Calu3 (cell line): ENCODE results near the gene ORAI3. TPM values are rescaled to one million over a fixed set of nuclear protein-coding genes. Genes with fewer than 3 reads are reported as not detected.

ENCODE experiments used
- BruUV-seq: library from RNA; stranded (reverse); fragments of 400-500 nt; replicated peaks from 2 replicates; lab custom pipeline; 2021; lab: Mats Ljungman, UMichigan
- CTCF ChIA-PET: fragments of 300-600 bp; sonication (Branson Sonifier 250); formaldehyde crosslinking; loops from one replicate; lab custom pipeline; 2022; ENCODE audit warnings: antibody characterized with exemption; lab: Charles Lee
- DNase-seq: peaks from one replicate; pipeline ENCODE4 v3.0.0; 2022
- H3K27ac Mint-ChIP-seq: one replicate; pipeline ENCODE4 v1.8.0; 2022; ENCODE audit warnings: mixed read lengths; ENCODE audit not compliant: unreplicated experiment
- H3K27me3 Mint-ChIP-seq: one replicate; pipeline ENCODE4 v1.8.0; 2022; ENCODE audit warnings: mixed read lengths; ENCODE audit not compliant: unreplicated experiment
- H3K36me3 Mint-ChIP-seq: one replicate; pipeline ENCODE4 v1.8.0; 2022; ENCODE audit warnings: mild to moderate bottlenecking, moderate library complexity, mixed read lengths; ENCODE audit not compliant: insufficient read depth, unreplicated experiment
- H3K4me1 Mint-ChIP-seq: one replicate; pipeline ENCODE4 v1.8.0; 2022; ENCODE audit warnings: mild to moderate bottlenecking, low read depth, mixed read lengths; ENCODE audit not compliant: unreplicated experiment
- H3K4me3 Mint-ChIP-seq: one replicate; pipeline ENCODE4 v1.8.0; 2022; ENCODE audit warnings: mild to moderate bottlenecking, low read depth, moderate library complexity, mixed read lengths; ENCODE audit not compliant: unreplicated experiment
- H3K9me3 Mint-ChIP-seq: one replicate; pipeline ENCODE4 v1.8.0; 2022; ENCODE audit warnings: low read depth, mixed read lengths; ENCODE audit not compliant: unreplicated experiment
- intact Hi-C: fragments of 100-400 bp; cut with micrococcal nuclease; formaldehyde crosslinking; loops from one replicate; pipeline ENCODE4 v1.10.0; 2022; ENCODE audit not compliant: unreplicated experiment
- total RNA-seq: library from RNA; stranded (reverse); gene quantifications from 2 replicates; pipeline ENCODE4 v1.2.3, GENCODE V29; 2022
- TF ChIP-seq, protein P1 (sequence below): fragments of 200-600 bp; IDR thresholded peaks from one replicate; pipeline ENCODE4 v1.8.0; 2022; ENCODE audit warnings: antibody characterized with exemption; ENCODE audit not compliant: unreplicated experiment

The ORAI3 gene
- total RNA-seq, 1 experiment from 2014 or later = 14.7 TPM

DNA sequence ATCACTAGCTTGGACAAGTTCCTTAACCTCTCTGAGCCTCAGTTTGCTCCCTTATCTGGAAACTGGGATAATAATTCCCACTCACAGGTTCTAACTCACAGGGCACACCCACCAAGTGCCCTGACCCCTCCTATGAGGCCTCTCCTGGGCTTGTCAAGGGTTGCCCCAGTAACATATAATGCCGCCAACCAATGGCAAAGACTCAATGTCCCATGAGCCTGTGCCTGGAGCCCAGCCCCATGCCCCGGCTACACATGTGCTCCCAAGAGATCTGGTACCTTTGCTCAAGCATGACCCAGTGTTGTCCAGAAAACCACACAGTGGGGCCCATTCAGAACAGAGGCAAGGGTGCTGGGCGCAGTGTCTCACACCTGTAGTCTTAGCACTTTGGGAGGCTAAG is 34.0 kb upstream of the ORAI3 start:
- intact Hi-C loops = no loop called here
- Mint-ChIP-seq H3K27me3 (no peaks in the 10 kb centered on the region), H3K36me3 (no peaks in the 10 kb centered on the region), H3K4me3 (no peak overlapping the region), H3K9me3 (no peaks in the 10 kb centered on the region), H3K4me1 (no peaks in the 10 kb centered on the region), H3K27ac (no peak overlapping the region)
- TF ChIP-seq, protein P1, sequence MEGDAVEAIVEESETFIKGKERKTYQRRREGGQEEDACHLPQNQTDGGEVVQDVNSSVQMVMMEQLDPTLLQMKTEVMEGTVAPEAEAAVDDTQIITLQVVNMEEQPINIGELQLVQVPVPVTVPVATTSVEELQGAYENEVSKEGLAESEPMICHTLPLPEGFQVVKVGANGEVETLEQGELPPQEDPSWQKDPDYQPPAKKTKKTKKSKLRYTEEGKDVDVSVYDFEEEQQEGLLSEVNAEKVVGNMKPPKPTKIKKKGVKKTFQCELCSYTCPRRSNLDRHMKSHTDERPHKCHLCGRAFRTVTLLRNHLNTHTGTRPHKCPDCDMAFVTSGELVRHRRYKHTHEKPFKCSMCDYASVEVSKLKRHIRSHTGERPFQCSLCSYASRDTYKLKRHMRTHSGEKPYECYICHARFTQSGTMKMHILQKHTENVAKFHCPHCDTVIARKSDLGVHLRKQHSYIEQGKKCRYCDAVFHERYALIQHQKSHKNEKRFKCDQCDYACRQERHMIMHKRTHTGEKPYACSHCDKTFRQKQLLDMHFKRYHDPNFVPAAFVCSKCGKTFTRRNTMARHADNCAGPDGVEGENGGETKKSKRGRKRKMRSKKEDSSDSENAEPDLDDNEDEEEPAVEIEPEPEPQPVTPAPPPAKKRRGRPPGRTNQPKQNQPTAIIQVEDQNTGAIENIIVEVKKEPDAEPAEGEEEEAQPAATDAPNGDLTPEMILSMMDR = no peak
- BruUV-seq = no TSS peak
- DNase-seq = no peak
- CTCF ChIA-PET = no interaction called here

DNA sequence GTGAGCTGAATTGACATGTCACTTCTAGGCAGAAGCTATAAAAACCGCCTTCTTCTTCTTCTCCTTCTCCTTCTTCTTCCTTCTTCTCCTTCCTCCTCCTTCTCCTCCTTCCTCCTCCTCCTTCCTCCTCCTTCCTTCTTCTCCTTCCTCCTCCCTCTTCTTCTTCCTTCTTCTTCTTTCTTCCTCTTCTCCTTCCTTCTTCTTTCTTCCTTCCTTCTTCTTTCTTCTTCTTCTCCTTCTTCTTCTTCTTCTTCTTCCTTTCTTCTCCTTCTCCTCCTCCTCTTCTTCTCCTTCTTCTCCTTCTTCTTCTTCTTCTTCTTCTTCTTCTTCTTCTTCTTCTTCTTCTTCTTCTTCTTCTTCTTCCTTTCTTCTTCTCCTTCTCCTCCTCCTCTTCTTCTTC is 30.3 kb upstream of the ORAI3 start:
- intact Hi-C loops = no loop called here
- Mint-ChIP-seq H3K4me3 (no peak overlapping the region), H3K27ac (no peak overlapping the region), H3K4me1 (peaks cover 9% of the 10 kb centered on the region), H3K36me3 (peaks cover 28% of the 10 kb centered on the region), H3K27me3 (no peaks in the 10 kb centered on the region), H3K9me3 (no peaks in the 10 kb centered on the region)
- TF ChIP-seq, protein P1 = no peak
- no peak for DNase-seq
- no TSS peak for BruUV-seq
- CTCF ChIA-PET = no interaction called here

DNA sequence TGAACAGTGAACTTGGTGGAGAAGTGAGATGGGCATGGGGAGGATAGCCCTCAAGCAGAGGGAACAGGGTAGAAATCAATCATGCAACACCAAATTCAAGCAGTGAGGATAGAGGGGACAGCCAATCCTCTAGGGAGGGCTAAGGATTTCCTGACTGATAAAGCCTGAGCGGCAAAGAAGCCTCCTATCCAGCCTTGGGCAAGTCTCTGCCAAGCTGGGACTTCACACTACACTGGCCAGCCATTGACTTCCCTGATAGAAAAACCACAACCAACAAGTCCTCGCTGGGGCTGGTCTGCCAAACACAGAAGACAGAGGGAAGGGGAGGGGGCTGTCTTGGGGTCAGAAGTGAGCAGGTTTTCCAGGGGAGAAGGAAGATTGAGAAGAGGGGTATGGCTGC is 28.0 kb upstream of the ORAI3 start:
- Mint-ChIP-seq H3K27me3 (no peaks in the 10 kb centered on the region), H3K9me3 (no peaks in the 10 kb centered on the region), H3K4me1 (peaks cover 20% of the 10 kb centered on the region), H3K4me3 (peak overlapping the region; percentile 94), H3K27ac (no peak overlapping the region), H3K36me3 (peaks cover 43% of the 10 kb centered on the region)
- TF ChIP-seq, protein P1 = no peak
- CTCF ChIA-PET = no interaction called here
- BruUV-seq = no TSS peak
- no peak for DNase-seq
- intact Hi-C loops = loop anchor here (5.0 kb wide), 1 partner anchor 159 kb away; the partner anchor contains the start of genes CFAP119 and RNF40

DNA sequence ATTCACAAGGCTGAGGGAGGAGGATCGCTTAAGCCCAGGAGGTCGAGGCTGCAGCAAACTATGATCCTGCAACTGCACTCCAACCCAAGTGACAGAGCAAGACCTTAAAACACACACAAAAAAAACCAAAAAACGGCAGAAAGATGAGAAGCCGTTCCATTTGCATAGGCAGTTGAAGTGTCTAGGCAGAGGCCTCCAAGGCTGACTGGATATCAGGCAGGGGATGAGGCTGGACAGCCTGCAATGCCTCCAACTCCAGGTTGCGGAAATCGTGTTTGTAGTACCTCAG is 27.5 kb upstream of the ORAI3 start:
- intact Hi-C loops = loop anchor here (5.0 kb wide), 1 partner anchor 159 kb away; the partner anchor contains the start of genes CFAP119 and RNF40

More for the DNA sequence above, 27.5 kb upstream of the ORAI3 start:
- CTCF ChIA-PET = no interaction called here
- H3K36me3 Mint-ChIP-seq = peaks cover 45% of the 10 kb centered on the region
- no TSS peak for BruUV-seq
- TF ChIP-seq, protein P1 = no peak
- H3K27me3 Mint-ChIP-seq = no peaks in the 10 kb centered on the region
- no peaks in the 10 kb centered on the region for H3K9me3 Mint-ChIP-seq
- DNase-seq = no peak
- H3K4me3 Mint-ChIP-seq = peak overlapping the region; percentile 94
- peak overlapping the region; percentile 100 for H3K27ac Mint-ChIP-seq
- H3K4me1 Mint-ChIP-seq = peaks cover 25% of the 10 kb centered on the region
